ENCODE data around the gene NUP210L.
A peak's percentile ranks its signal among the peaks of the same experiment; 100 is the strongest.
"Not testable (repeated sequence)": the region's sequence is repeated elsewhere in the genome, so short reads cannot be mapped to it uniquely, and the experiment has no call there.

NUP210L gene

GRCh38 chr1:154062309-154062708 is 92.6 kb downstream of the NUP210L start:
- no peaks in the 10 kb centered on the region for H3K36me3 ChIP-seq (ENCODE audit: control insufficient read depth in 2 of 2, insufficient read depth in 1 of 2, low read length in 2 of 2)
- no peak overlapping the region for H3K4me3 ChIP-seq (ENCODE audit: low read depth, low read length)
- no peaks in the 10 kb centered on the region for H3K4me1 ChIP-seq (ENCODE audit: control insufficient read depth, insufficient read depth, low read length)
- POLR2A ChIA-PET = interaction anchor here (0.7 kb wide), 1 partner anchor 20 kb away, joined by 3 read pairs; no protein-coding TSS in a partner anchor
- H3K9me3 ChIP-seq (ENCODE audit: control insufficient read depth, insufficient read depth, low read depth, low read length) = no peaks in the 10 kb centered on the region
- no peak overlapping the region for H3K27ac ChIP-seq (ENCODE audit: extremely low read depth, low read depth, low read length)
- CTCF ChIA-PET = no interaction called here
- TF ChIP-seq ZNF433 (tag by site-specific recombination; IDR thresholded peaks at IDR 0.05; ENCODE audit: low read depth) (no peak), PRDM1 (tag by site-specific recombination; IDR thresholded peaks at IDR 0.05) (peak; percentile 93)

- CTCF ChIA-PET; H3K4me1 ChIP-seq (ENCODE audit: control insufficient read depth, insufficient read depth, low read length); H3K27ac ChIP-seq (ENCODE audit: extremely low read depth, low read depth, low read length); H3K36me3 ChIP-seq (ENCODE audit: control insufficient read depth in 2 of 2, insufficient read depth in 1 of 2, low read length in 2 of 2); H3K4me3 ChIP-seq (ENCODE audit: low read depth, low read length); H3K9me3 ChIP-seq (ENCODE audit: control insufficient read depth, insufficient read depth, low read depth, low read length); POLR2A ChIA-PET: not testable (repeated sequence)
These were observed 107.4 kb downstream of the NUP210L start for GRCh38 chr1:154047436-154047835.

- CTCF ChIA-PET = interaction anchor here (0.6 kb wide), 1 partner anchor 47 kb away, joined by 3 read pairs; no protein-coding TSS in a partner anchor
- H3K4me1 ChIP-seq (ENCODE audit: control insufficient read depth, insufficient read depth, low read length); H3K27ac ChIP-seq (ENCODE audit: extremely low read depth, low read depth, low read length); H3K9me3 ChIP-seq (ENCODE audit: control insufficient read depth, insufficient read depth, low read depth, low read length); H3K4me3 ChIP-seq (ENCODE audit: low read depth, low read length); H3K36me3 ChIP-seq (ENCODE audit: control insufficient read depth in 2 of 2, insufficient read depth in 1 of 2, low read length in 2 of 2); POLR2A ChIA-PET: not testable (repeated sequence)
- peak; percentile 97 for TF ChIP-seq ZNF248 (tag by site-specific recombination; IDR thresholded peaks at IDR 0.05)
These were observed 121.2 kb downstream of the NUP210L start for GRCh38 chr1:154033697-154034096.

- Histone ChIP-seq H3K27ac (ENCODE audit: extremely low read depth, low read depth, low read length) (no peak overlapping the region), H3K4me3 (ENCODE audit: low read depth, low read length) (no peak overlapping the region), H3K36me3 (ENCODE audit: control insufficient read depth in 2 of 2, insufficient read depth in 1 of 2, low read length in 2 of 2) (no peaks in the 10 kb centered on the region), H3K9me3 (ENCODE audit: control insufficient read depth, insufficient read depth, low read depth, low read length) (no peaks in the 10 kb centered on the region), H3K4me1 (ENCODE audit: control insufficient read depth, insufficient read depth, low read length) (peaks cover 4% of the 10 kb centered on the region; the same call in 1 of the 2 replicates)
- ChIA-PET POLR2A (no interaction called here), CTCF (no interaction called here)
- TF ChIP-seq ZNF133 (tag by site-specific recombination; IDR thresholded peaks at IDR 0.05) = peak; percentile 95
- no peak for TF ChIP-seq ZNF843 (tag by site-specific recombination; IDR thresholded peaks at IDR 0.05)
These were observed 134.9 kb downstream of the NUP210L start for GRCh38 chr1:154019940-154020339.

- Histone ChIP-seq H3K4me3 (ENCODE audit: low read depth, low read length) (no peak overlapping the region), H3K36me3 (ENCODE audit: control insufficient read depth in 2 of 2, insufficient read depth in 1 of 2, low read length in 2 of 2) (no peaks in the 10 kb centered on the region), H3K27ac (ENCODE audit: extremely low read depth, low read depth, low read length) (no peak overlapping the region), H3K9me3 (ENCODE audit: control insufficient read depth, insufficient read depth, low read depth, low read length) (no peaks in the 10 kb centered on the region), H3K4me1 (ENCODE audit: control insufficient read depth, insufficient read depth, low read length) (peaks cover 2% of the 10 kb centered on the region; the same call in 1 of the 2 replicates)
- POLR2A ChIA-PET = no interaction called here
- CTCF ChIA-PET = interaction anchor here (0.6 kb wide), 1 partner anchor 1200 kb away, joined by 3 read pairs; no protein-coding TSS in a partner anchor
- TF ChIP-seq ZNF366 (tag by site-specific recombination; conservative IDR thresholded peaks at IDR 0.05) (no peak), ZNF707 (tag by site-specific recombination; IDR thresholded peaks at IDR 0.05) (no peak), YY2 (tag by site-specific recombination; IDR thresholded peaks at IDR 0.05) (no peak)
These were observed 135.6 kb downstream of the NUP210L start for GRCh38 chr1:154019269-154019668.

GRCh38 chr1:154014154-154014907 is 140.5 kb downstream of the NUP210L start:
- H3K27ac ChIP-seq (ENCODE audit: extremely low read depth, low read depth, low read length) = no peak overlapping the region
- no peaks in the 10 kb centered on the region for H3K36me3 ChIP-seq (ENCODE audit: control insufficient read depth in 2 of 2, insufficient read depth in 1 of 2, low read length in 2 of 2)
- H3K4me3 ChIP-seq (ENCODE audit: low read depth, low read length) = no peak overlapping the region
- TF ChIP-seq ZNF513 (tag by site-specific recombination; IDR thresholded peaks at IDR 0.05) = no peak
- CTCF ChIA-PET = interaction anchor here (0.7 kb wide), 3 partner anchors 10 to 224 kb away, joined by 3 to 5 read pairs (median 4); partner anchors contain the start of gene RAB13
- no peaks in the 10 kb centered on the region for H3K9me3 ChIP-seq (ENCODE audit: control insufficient read depth, insufficient read depth, low read depth, low read length)
- no peaks in the 10 kb centered on the region for H3K4me1 ChIP-seq (ENCODE audit: control insufficient read depth, insufficient read depth, low read length)
- POLR2A ChIA-PET = interaction anchor here (0.7 kb wide), 1 partner anchor 380 kb away, joined by 3 read pairs; the partner anchor contains the start of gene CHTOP

- H3K9me3 ChIP-seq (ENCODE audit: control insufficient read depth, insufficient read depth, low read depth, low read length); H3K4me1 ChIP-seq (ENCODE audit: control insufficient read depth, insufficient read depth, low read length); H3K27ac ChIP-seq (ENCODE audit: extremely low read depth, low read depth, low read length); CTCF ChIA-PET; H3K36me3 ChIP-seq (ENCODE audit: control insufficient read depth in 2 of 2, insufficient read depth in 1 of 2, low read length in 2 of 2); H3K4me3 ChIP-seq (ENCODE audit: low read depth, low read length): not testable (repeated sequence)
- POLR2A ChIA-PET = interaction anchor here (1.6 kb wide), 1 partner anchor 22 kb away, joined by 3 read pairs; the partner anchor contains the start of gene RPS27
These were observed 142.3 kb downstream of the NUP210L start for GRCh38 chr1:154012543-154012942.
